Endothelial cell of umbilical vein (primary cell): ENCODE results near the gene SPON2. TPM values are rescaled to one million over a fixed set of nuclear protein-coding genes. Genes with fewer than 3 reads are reported as not detected.

Source experiments
- BruUV-seq: library from RNA; stranded (reverse); fragments of 400-500 nt; replicated peaks from 2 replicates; lab custom pipeline; 2021; lab: Mats Ljungman, UMichigan
- CTCF ChIA-PET: fragments of 300-600, 350-600 bp; sonication (Branson Sonifier 250); formaldehyde crosslinking; loops from one replicate; lab custom pipeline; 2021; ENCODE audit warnings: antibody characterized with exemption, inconsistent platforms; lab: Charles Lee
- POLR2A ChIA-PET: fragments of 300-600, 350-600 bp; sonication (Branson Sonifier 250); formaldehyde crosslinking; loops from one replicate; lab custom pipeline; 2021; ENCODE audit warnings: antibody characterized with exemption, inconsistent platforms; lab: Charles Lee
- DNase-seq: peaks from one replicate; pipeline ENCODE4 v3.0.0-alpha.2; 2011; ENCODE audit warnings: low read depth, low spot score
- FAIRE-seq: peaks from 2 replicates; lab custom pipeline; 2011; peaks lifted over from hg19 to GRCh38; lab: Jason Lieb, UNC
- H2AFZ ChIP-seq: 2 replicates; pipeline ENCODE4 v1.6.0; 2012; ENCODE audit warnings: low read depth, low read length, control low read depth, inconsistent platforms
- H3K27ac ChIP-seq: 2 replicates; pipeline ENCODE4 v1.5.1; 2011; ENCODE audit warnings: low read depth, mild to moderate bottlenecking, control low read depth, low read length, moderate library complexity; ENCODE audit not compliant: insufficient read depth
- H3K27me3 ChIP-seq, 2 experiments: 2 replicates each; pipeline versions ENCODE4 v1.6.0 to v1.6.1; 2011; ENCODE audit warnings: low read length in 2 of 2, mixed read lengths in 1 of 2; ENCODE audit not compliant: control insufficient read depth in 2 of 2, insufficient read depth in 2 of 2
- H3K36me3 ChIP-seq, 2 experiments: 2 replicates in 1 of 2; 3 replicates in 1 of 2; pipeline ENCODE4 v1.5.1; 2011; ENCODE audit warnings: low read length in 2 of 2, mild to moderate bottlenecking in 1 of 2, moderate library complexity in 1 of 2; ENCODE audit not compliant: control insufficient read depth in 2 of 2, insufficient read depth in 2 of 2; ENCODE audit errors: extremely low read depth in 1 of 2
- H3K4me1 ChIP-seq: 3 replicates; pipeline ENCODE4 v1.5.1; 2011; ENCODE audit warnings: mild to moderate bottlenecking, low read length; ENCODE audit not compliant: control insufficient read depth, insufficient read depth; ENCODE audit errors: extremely low read depth
- H3K4me2 ChIP-seq: 2 replicates; pipeline ENCODE4 v1.6.1; 2011; ENCODE audit warnings: low read length, control low read depth, mixed read lengths; ENCODE audit not compliant: insufficient read depth
- H3K4me3 ChIP-seq, 3 experiments: fragments of 200-600 bp in 1 of 3; sonication (generic), shearing (Covaris generic) in 1 of 3; replicated peaks in 1 of 3; 2 replicates each; pipeline ENCODE4 v1.5.1; 2011 to 2016; ENCODE audit warnings: control low read depth in 3 of 3, low read length in 3 of 3, mild to moderate bottlenecking in 2 of 3, inconsistent platforms in 1 of 3, low read depth in 1 of 3, moderate library complexity in 1 of 3; ENCODE audit not compliant: insufficient read depth in 1 of 3
- H3K79me2 ChIP-seq: 2 replicates; pipeline ENCODE4 v1.6.0; 2012; ENCODE audit warnings: low read length, inconsistent platforms; ENCODE audit not compliant: control insufficient read depth, insufficient read depth
- H3K9ac ChIP-seq: replicated peaks from 2 replicates; pipeline ENCODE3; 2011; ENCODE audit warnings: low read length, control low read depth; ENCODE audit not compliant: insufficient read depth; ENCODE audit errors: extremely low read depth
- H3K9me1 ChIP-seq: replicated peaks from 3 replicates; pipeline ENCODE4 v1.6.0; 2011; ENCODE audit warnings: mild to moderate bottlenecking, low read length; ENCODE audit not compliant: control insufficient read depth, insufficient read depth; ENCODE audit errors: extremely low read depth
- H3K9me3 ChIP-seq: replicated peaks from 2 replicates; pipeline ENCODE4 v1.5.1; 2012; ENCODE audit warnings: low read length, inconsistent platforms; ENCODE audit not compliant: control insufficient read depth, insufficient read depth
- H4K20me1 ChIP-seq: replicated peaks from 2 replicates; pipeline ENCODE3; 2011; ENCODE audit warnings: mild to moderate bottlenecking, low read length; ENCODE audit not compliant: control insufficient read depth, insufficient read depth; ENCODE audit errors: extremely low read depth
- FOS ChIP-seq: IDR thresholded peaks from 2 replicates; pipeline ENCODE4 v1.6.1; 2011; ENCODE audit warnings: mild to moderate bottlenecking, low read length, moderate library complexity, borderline replicate concordance; ENCODE audit not compliant: insufficient read depth
- GATA2 ChIP-seq: IDR thresholded peaks from 2 replicates; pipeline ENCODE4 v1.7.0; 2011; ENCODE audit warnings: low read depth, mild to moderate bottlenecking, moderate library complexity, mixed read lengths, low read length; ENCODE audit not compliant: insufficient read length, insufficient read depth
- MAX ChIP-seq: IDR thresholded peaks from 2 replicates; pipeline ENCODE4 v1.6.1; 2011; ENCODE audit not compliant: insufficient read depth, insufficient read length
- dilution Hi-C: fragments of 300-500 bp; cut with MboI; formaldehyde crosslinking; loops from one replicate; pipeline ENCODE4 v1.15.0; 2019; ENCODE audit warnings: low sequenced_read_pairs; ENCODE audit not compliant: extremely low pct_ligation_motif_present
- intact Hi-C: fragments of 100-400 bp; cut with micrococcal nuclease; formaldehyde crosslinking; loops from one replicate; pipeline ENCODE4 v1.10.0; 2022
- polyA plus RNA-seq, 4 experiments: library from polyadenylated mRNA; depleted of rRNA in 3 of 4; stranded (reverse) in 3 of 4; unstranded in 1 of 4; fragments of >200 nt; gene quantifications; 2 replicates each; pipeline versions ENCODE4 v1.2.1 to v1.2.3, GENCODE V29; 2011 to 2012; ENCODE audit warnings: missing spikeins in 1 of 4
- total RNA-seq: library from RNA; stranded (reverse); gene quantifications from 2 replicates; pipeline ENCODE4 v1.2.3, GENCODE V29; 2021
- TF ChIP-seq, protein P1 (sequence below), 2 donors: IDR thresholded peaks; 1 replicate in 1 of 2; 2 replicates in 1 of 2; pipeline ENCODE4 v1.5.1; 2011; ENCODE audit warnings: low read length in 2 of 2, mild to moderate bottlenecking in 2 of 2, moderate library complexity in 2 of 2, control low read depth in 1 of 2, inconsistent platforms in 1 of 2, low read depth in 1 of 2; ENCODE audit not compliant: insufficient read depth in 1 of 2; ENCODE audit errors: extremely low read depth in 1 of 2

Gene SPON2
- total and polyA plus RNA-seq, 2 donors (not counting 3 experiments of a cell fraction or from before 2014, with no cell fraction given) = 0.04 TPM; not detected in 1

- intact Hi-C loops = no loop called here
- CTCF ChIA-PET = interaction anchor here (1.1 to 1.5 kb wide), 3 partner anchors 9 to 14 kb away, joined by 3 to 5 read pairs (median 3); no protein-coding TSS in a partner anchor
- Histone ChIP-seq H3K36me3 (no peaks in the 10 kb centered on the region), H2AFZ (no peak overlapping the region), H3K27ac (no peak overlapping the region), H3K9me3 (no peaks in the 10 kb centered on the region), H3K4me1 (no peaks in the 10 kb centered on the region), H3K27me3 (peaks cover 26 to 36% of the 10 kb centered on the region in 2 experiments), H3K9me1 (no peaks in the 10 kb centered on the region), H3K9ac (no peak overlapping the region), H4K20me1 (no peaks in the 10 kb centered on the region), H3K4me3 (no peak overlapping the region), H3K4me2 (no peak overlapping the region), H3K79me2 (no peaks in the 10 kb centered on the region)
- dilution Hi-C loops = no loop called here
- DNase-seq = no peak
- no TSS peak for BruUV-seq
- FAIRE-seq = no peak
- POLR2A ChIA-PET = no interaction called here
- TF ChIP-seq GATA2 (no peak), MAX (no peak), FOS (no peak)
- TF ChIP-seq, protein P1, sequence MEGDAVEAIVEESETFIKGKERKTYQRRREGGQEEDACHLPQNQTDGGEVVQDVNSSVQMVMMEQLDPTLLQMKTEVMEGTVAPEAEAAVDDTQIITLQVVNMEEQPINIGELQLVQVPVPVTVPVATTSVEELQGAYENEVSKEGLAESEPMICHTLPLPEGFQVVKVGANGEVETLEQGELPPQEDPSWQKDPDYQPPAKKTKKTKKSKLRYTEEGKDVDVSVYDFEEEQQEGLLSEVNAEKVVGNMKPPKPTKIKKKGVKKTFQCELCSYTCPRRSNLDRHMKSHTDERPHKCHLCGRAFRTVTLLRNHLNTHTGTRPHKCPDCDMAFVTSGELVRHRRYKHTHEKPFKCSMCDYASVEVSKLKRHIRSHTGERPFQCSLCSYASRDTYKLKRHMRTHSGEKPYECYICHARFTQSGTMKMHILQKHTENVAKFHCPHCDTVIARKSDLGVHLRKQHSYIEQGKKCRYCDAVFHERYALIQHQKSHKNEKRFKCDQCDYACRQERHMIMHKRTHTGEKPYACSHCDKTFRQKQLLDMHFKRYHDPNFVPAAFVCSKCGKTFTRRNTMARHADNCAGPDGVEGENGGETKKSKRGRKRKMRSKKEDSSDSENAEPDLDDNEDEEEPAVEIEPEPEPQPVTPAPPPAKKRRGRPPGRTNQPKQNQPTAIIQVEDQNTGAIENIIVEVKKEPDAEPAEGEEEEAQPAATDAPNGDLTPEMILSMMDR (IDR thresholded peaks at IDR 0.05; ENCODE audit: extremely low read depth in 1 of 2, insufficient read depth in 1 of 2, low read depth in 1 of 2, low read length in 2 of 2) = no peak
These were observed 3.3 kb upstream of the SPON2 start for GRCh38 chr4:1175635-1176229.
